B cell (primary cell): ENCODE data around the gene HPCA. TPM values are rescaled to one million over a fixed set of nuclear protein-coding genes. Genes with fewer than 3 reads are reported as not detected.

ENCODE experiments used
- ATAC-seq: fragments of 200-7000 bp; cut with Tn5 transposase; one replicate; pipeline ENCODE4 v1.10.0; 2021; ENCODE audit warnings: low read depth, mild to moderate bottlenecking, moderate number of reproducible peaks, moderate library complexity
- CTCF ChIA-PET: fragments of 350-600 bp; sonication (Branson Sonifier 250); formaldehyde crosslinking; loops from one replicate; lab custom pipeline; 2021; ENCODE audit warnings: antibody characterized with exemption, inconsistent platforms; lab: Charles Lee
- POLR2A ChIA-PET: fragments of 350-600 bp; sonication (Branson Sonifier 250); formaldehyde crosslinking; loops from one replicate; lab custom pipeline; 2021; ENCODE audit warnings: antibody characterized with exemption; lab: Charles Lee
- DNase-seq: peaks from one replicate; pipeline ENCODE4 v3.0.0; 2013
- H2AFZ ChIP-seq: 2 replicates; pipeline ENCODE4 v1.6.1; 2012; ENCODE audit warnings: mild to moderate bottlenecking, low read depth, low read length; ENCODE audit not compliant: insufficient read depth, poor library complexity, severe bottlenecking
- H3K27ac ChIP-seq, 2 donors: 1 replicate in 1 of 2; 2 replicates in 1 of 2; pipeline ENCODE4 v1.5.1; 2012 to 2013; ENCODE audit warnings: low read length in 2 of 2, mild to moderate bottlenecking in 2 of 2, moderate library complexity in 1 of 2
- H3K27me3 ChIP-seq, 4 experiments: fragments of 200-600 bp in 1 of 4; sonication (generic) in 1 of 4; replicated peaks in 1 of 4; 1 replicate in 2 of 4; 2 replicates in 2 of 4; pipeline versions ENCODE4 v1.6.1 to v1.7.0; 2013 to 2016; ENCODE audit warnings: low read length in 3 of 4, mild to moderate bottlenecking in 2 of 4, mixed read lengths in 1 of 4, moderate library complexity in 1 of 4; ENCODE audit not compliant: insufficient read depth in 4 of 4, control insufficient read depth in 3 of 4; ENCODE audit errors: control extremely low read depth in 1 of 4
- H3K36me3 ChIP-seq, 2 experiments: replicated peaks in 1 of 2; 1 replicate in 1 of 2; 2 replicates in 1 of 2; pipeline versions ENCODE4 v1.6.1 to v1.7.1; 2013; ENCODE audit warnings: low read length in 1 of 2; ENCODE audit not compliant: insufficient read depth in 2 of 2, control insufficient read depth in 1 of 2; ENCODE audit errors: control extremely low read depth in 1 of 2, extremely low read depth in 1 of 2
- H3K4me1 ChIP-seq, 2 donors: fragments of 200-600 bp in 1 of 2; sonication (generic) in 1 of 2; 1 replicate in 1 of 2; 2 replicates in 1 of 2; pipeline versions ENCODE4 v1.5.1 to v1.6.1; 2013 to 2017; ENCODE audit warnings: low read length in 2 of 2; ENCODE audit not compliant: control insufficient read depth in 2 of 2, insufficient read depth in 2 of 2
- H3K4me2 ChIP-seq: replicated peaks from 2 replicates; pipeline ENCODE3; 2012; ENCODE audit warnings: mild to moderate bottlenecking, low read depth, low read length; ENCODE audit not compliant: poor library complexity, severe bottlenecking
- H3K4me3 ChIP-seq, 5 experiments: fragments of 200-600 bp in 1 of 5; sonication (generic) in 1 of 5; 1 replicate in 3 of 5; 2 replicates in 2 of 5; pipeline versions ENCODE4 v1.5.1 to v1.7.0; 2011 to 2016; ENCODE audit warnings: low read length in 4 of 5, mild to moderate bottlenecking in 4 of 5, low read depth in 2 of 5, control low read depth in 1 of 5, moderate library complexity in 1 of 5; ENCODE audit not compliant: insufficient read depth in 1 of 5; ENCODE audit errors: control extremely low read depth in 1 of 5, extremely low read depth in 1 of 5
- H3K79me2 ChIP-seq: fragments of 200-600 bp; sonication (generic); one replicate; pipeline ENCODE4 v1.6.0; 2016; ENCODE audit warnings: low read length; ENCODE audit not compliant: control insufficient read depth, insufficient read depth
- H3K9ac ChIP-seq: fragments of 200-600 bp; sonication (generic); 2 replicates; pipeline ENCODE4 v1.6.1; 2017; ENCODE audit warnings: mild to moderate bottlenecking, low read length, moderate library complexity
- H3K9me3 ChIP-seq, 3 donors: one replicate each; pipeline versions ENCODE4 v1.6.1 to v1.7.1; 2013; ENCODE audit warnings: low read length in 2 of 3; ENCODE audit not compliant: control insufficient read depth in 2 of 3, insufficient read depth in 1 of 3; ENCODE audit errors: control extremely low read depth in 1 of 3
- H4K20me1 ChIP-seq: 2 replicates; pipeline ENCODE4 v1.6.0; 2012; ENCODE audit warnings: mild to moderate bottlenecking, low read length; ENCODE audit not compliant: insufficient read depth, control insufficient read depth, poor library complexity, severe bottlenecking
- H3K27ac Mint-ChIP-seq: one replicate; pipeline ENCODE4 v1.8.0; 2021; ENCODE audit warnings: mixed read lengths
- H3K27me3 Mint-ChIP-seq: one replicate; pipeline ENCODE4 v1.8.0; 2021; ENCODE audit warnings: mixed read lengths
- H3K4me1 Mint-ChIP-seq: one replicate; pipeline ENCODE4 v1.8.0; 2021; ENCODE audit warnings: mixed read lengths
- H3K4me3 Mint-ChIP-seq: one replicate; pipeline ENCODE4 v1.8.0; 2021; ENCODE audit warnings: mixed read lengths
- H3K9me3 Mint-ChIP-seq: one replicate; pipeline ENCODE4 v1.8.0; 2022; ENCODE audit warnings: mixed read lengths; ENCODE audit not compliant: insufficient read depth
- CTCF ChIP-seq: fragments of 200-600 bp; IDR thresholded peaks from one replicate; pipeline ENCODE4 v1.8.0; 2022; ENCODE audit warnings: antibody characterized with exemption, mild to moderate bottlenecking
- EZH2 ChIP-seq: IDR thresholded peaks from 2 replicates; pipeline ENCODE4 v1.6.1; 2012; ENCODE audit warnings: borderline replicate concordance, low read depth, mild to moderate bottlenecking, moderate library complexity, low read length; ENCODE audit not compliant: insufficient read depth, poor library complexity, severe bottlenecking
- WGBS: methylation state at CpG from one replicate; pipeline ENCODE4 v1.1.5; 2013; ENCODE audit warnings: missing lambda C conversion rate; ENCODE audit not compliant: insufficient coverage; 5-methylcytosine and 5-hydroxymethylcytosine counted together
- intact Hi-C: fragments of 100-400 bp; cut with micrococcal nuclease; formaldehyde crosslinking; loops from one replicate; pipeline ENCODE4 v1.10.0; 2022
- polyA plus RNA-seq: library from polyadenylated mRNA; depleted of rRNA; stranded (reverse); fragments of >200 nt; gene quantifications from 2 replicates; pipeline ENCODE4 v1.2.3, GENCODE V29; 2012
- total RNA-seq, 2 donors: library from RNA; stranded (reverse); fragments of 120-200 nt in 1 of 2; gene quantifications; 1 replicate in 1 of 2; 2 replicates in 1 of 2; pipeline versions ENCODE4 v1.2.3 to v1.2.4, GENCODE V29; 2013 to 2022

The HPCA gene
- total and polyA plus RNA-seq, 2 donors (not counting 1 experiment from before 2014, with no cell fraction given), result 0.06 TPM; not detected in 1

DNA sequence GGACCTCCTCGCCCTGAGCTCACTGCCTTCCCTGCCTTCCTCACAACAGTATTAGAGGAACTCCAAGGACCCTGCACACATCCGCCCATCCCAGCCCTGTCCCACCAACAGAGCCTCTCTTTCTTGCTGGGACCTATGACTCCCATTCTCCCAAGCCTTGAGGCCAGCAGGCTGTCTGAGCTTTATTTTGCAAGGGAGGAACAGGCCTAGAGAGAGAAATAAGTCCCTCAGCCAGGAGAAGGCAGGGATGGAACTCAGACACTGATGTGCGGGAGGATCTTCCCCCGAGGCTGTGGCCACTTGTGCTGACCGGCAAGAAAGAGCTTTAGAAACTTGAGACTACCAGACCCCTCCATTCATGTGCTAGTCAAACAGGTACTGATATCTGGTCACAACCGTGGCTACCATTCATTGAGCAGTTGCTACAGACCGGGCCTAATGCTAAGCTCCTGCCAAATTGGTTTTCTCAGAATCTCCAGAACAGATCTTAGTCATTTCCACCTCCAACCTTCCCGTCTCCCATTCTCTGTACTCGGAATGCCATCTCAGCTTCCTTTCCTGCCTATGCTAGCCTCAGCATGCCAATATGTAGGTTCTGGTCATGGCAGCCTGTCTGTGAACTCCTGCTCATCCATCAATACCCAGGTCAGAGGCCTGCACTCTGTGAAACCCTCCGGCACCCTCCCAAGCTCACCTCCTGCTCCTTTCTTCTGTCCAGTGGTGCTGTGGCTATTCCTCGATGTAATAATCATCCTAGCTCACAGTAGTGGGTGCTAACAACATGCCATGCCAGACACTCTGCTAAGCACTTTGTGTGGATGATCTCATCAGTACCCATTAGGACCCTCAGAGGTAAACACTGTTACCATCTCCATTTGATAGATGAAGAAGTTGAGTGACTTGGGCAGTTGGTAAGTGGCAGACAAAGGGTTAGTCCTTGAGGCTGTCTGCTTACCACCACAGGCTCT lies 11.1 kb downstream of the HPCA start:
- Histone ChIP-seq H2AFZ (no peak overlapping the region), H3K4me2 (no peak overlapping the region), H3K4me3 (no peak overlapping the region), H3K9me3 (peaks cover 0 to 20% (median 0%) of the 10 kb centered on the region in 3 donors), H3K79me2 (no peaks in the 10 kb centered on the region), H3K36me3 (no peaks in the 10 kb centered on the region), H3K9ac (no peak overlapping the region), H3K27ac (no peak overlapping the region), H3K27me3 (peaks cover 0 to 65% (median 24%) of the 10 kb centered on the region in 4 experiments), H3K4me1 (peaks cover 23 to 26% of the 10 kb centered on the region in 2 donors), H4K20me1 (no peaks in the 10 kb centered on the region)
- Mint-ChIP-seq H3K27ac (no peak overlapping the region), H3K4me3 (no peak overlapping the region), H3K4me1 (peaks cover 22% of the 10 kb centered on the region), H3K9me3 (no peaks in the 10 kb centered on the region), H3K27me3 (peaks cover 47% of the 10 kb centered on the region)
- no peak for ATAC-seq
- 91% methylated on average over 11 of the region's 11 CpGs for WGBS
- no peak for TF ChIP-seq EZH2
- TF ChIP-seq CTCF, result no peak
- no peak for DNase-seq
- ChIA-PET CTCF (interaction anchor here (1.3 to 2.0 kb wide), 2 partner anchors 26 to 191 kb away, joined by 4 to 6 read pairs; no protein-coding TSS in a partner anchor), POLR2A (no interaction called here)
- intact Hi-C loops, result no loop called here

DNA sequence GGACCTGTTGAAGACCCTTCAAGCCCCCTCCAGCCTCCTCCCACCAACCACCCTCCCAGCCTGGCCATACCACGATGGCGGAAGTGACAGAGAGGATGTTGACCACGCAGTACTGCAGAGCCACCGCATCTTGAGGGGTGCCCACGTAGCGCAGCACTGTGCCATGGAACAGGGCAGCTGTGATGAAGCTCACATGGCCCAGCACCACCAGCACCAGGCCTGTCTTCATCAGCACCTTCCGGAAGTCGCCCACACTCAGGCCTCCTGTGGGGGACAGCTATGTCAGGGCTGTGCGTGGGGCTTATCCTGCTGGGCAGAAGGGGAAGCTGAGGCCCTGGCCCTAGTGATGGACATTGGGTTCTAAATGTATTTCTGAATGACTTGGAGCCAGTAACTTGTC lies 11.8 kb downstream of the HPCA start:
- Histone ChIP-seq H3K9ac (no peak overlapping the region), H3K4me2 (no peak overlapping the region), H3K36me3 (no peaks in the 10 kb centered on the region), H3K4me1 (peaks cover 18 to 19% of the 10 kb centered on the region in 2 donors), H3K79me2 (no peaks in the 10 kb centered on the region), H3K4me3 (no peak overlapping the region), H3K27me3 (peaks cover 0 to 64% (median 22%) of the 10 kb centered on the region in 4 experiments), H2AFZ (no peak overlapping the region), H4K20me1 (no peaks in the 10 kb centered on the region), H3K9me3 (peaks cover 0 to 15% (median 0%) of the 10 kb centered on the region in 3 donors), H3K27ac (no peak overlapping the region)
- ATAC-seq, result no peak
- no peak for DNase-seq
- Mint-ChIP-seq H3K4me3 (no peak overlapping the region), H3K27ac (no peak overlapping the region), H3K27me3 (peaks cover 47% of the 10 kb centered on the region), H3K9me3 (no peaks in the 10 kb centered on the region), H3K4me1 (peaks cover 18% of the 10 kb centered on the region)
- ChIA-PET POLR2A (no interaction called here), CTCF (interaction anchor here (1.2 to 2.0 kb wide), 3 partner anchors 8 to 26 kb away, joined by 3 to 7 read pairs (median 6); no protein-coding TSS in a partner anchor)
- 89% methylated on average over 9 of the region's 9 CpGs for WGBS
- intact Hi-C loops, result no loop called here
- TF ChIP-seq CTCF (no peak), EZH2 (no peak)
